Measurements from ENCODE around the gene PDP2. TPM values are rescaled to one million over a fixed set of nuclear protein-coding genes. Genes with fewer than 3 reads are reported as not detected.

Gene PDP2
- total and polyA plus RNA-seq, 11 donors: 1.1 to 7.5 (median 3.5) TPM

DNA sequence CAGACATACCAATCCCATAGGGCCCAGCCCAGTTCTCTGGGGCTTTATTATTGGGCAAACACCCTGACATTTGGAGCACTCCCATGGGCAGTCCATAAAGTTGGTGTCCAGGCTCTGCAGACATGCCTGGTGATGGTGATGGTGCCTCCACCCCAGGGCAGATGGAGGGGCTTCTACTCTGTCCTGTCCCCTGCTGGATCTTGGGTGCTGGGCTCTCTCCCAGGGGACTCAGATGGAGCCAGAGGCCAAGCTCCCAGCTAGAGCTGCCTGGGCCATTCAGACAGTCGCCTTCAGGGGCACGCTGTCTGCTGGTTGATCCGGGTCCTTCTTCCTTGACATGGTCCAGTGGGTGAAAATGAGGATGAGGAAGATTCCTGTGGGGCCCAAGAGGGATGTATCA is 27.8 kb downstream of the PDP2 start:
- H3K27ac ChIP-seq: peak overlapping the region in 5 of 12 donors; percentile 95 to 99 (median 96)
- no peak overlapping the region for H3K4me3 ChIP-seq
- H3K27me3 ChIP-seq: no peaks in the 10 kb centered on the region
- no peaks in the 10 kb centered on the region for H3K36me3 ChIP-seq
- WGBS, 4 donors: 87 to 100% (median 88%) methylated on average over 3 of the region's 3 CpGs
- DNase-seq: no peak
- peaks cover 0 to 49% (median 26%) of the 10 kb centered on the region in 12 donors for H3K4me1 ChIP-seq
- TF ChIP-seq, protein P1, sequence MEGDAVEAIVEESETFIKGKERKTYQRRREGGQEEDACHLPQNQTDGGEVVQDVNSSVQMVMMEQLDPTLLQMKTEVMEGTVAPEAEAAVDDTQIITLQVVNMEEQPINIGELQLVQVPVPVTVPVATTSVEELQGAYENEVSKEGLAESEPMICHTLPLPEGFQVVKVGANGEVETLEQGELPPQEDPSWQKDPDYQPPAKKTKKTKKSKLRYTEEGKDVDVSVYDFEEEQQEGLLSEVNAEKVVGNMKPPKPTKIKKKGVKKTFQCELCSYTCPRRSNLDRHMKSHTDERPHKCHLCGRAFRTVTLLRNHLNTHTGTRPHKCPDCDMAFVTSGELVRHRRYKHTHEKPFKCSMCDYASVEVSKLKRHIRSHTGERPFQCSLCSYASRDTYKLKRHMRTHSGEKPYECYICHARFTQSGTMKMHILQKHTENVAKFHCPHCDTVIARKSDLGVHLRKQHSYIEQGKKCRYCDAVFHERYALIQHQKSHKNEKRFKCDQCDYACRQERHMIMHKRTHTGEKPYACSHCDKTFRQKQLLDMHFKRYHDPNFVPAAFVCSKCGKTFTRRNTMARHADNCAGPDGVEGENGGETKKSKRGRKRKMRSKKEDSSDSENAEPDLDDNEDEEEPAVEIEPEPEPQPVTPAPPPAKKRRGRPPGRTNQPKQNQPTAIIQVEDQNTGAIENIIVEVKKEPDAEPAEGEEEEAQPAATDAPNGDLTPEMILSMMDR (IDR thresholded peaks at IDR 0.05): no peak
- no peak for TF ChIP-seq POLR2A (IDR thresholded peaks at IDR 0.05)
- intact Hi-C loops (cut with DNase I): no loop called here
- no peaks in the 10 kb centered on the region for H3K9me3 ChIP-seq
- no peak for ATAC-seq

DNA sequence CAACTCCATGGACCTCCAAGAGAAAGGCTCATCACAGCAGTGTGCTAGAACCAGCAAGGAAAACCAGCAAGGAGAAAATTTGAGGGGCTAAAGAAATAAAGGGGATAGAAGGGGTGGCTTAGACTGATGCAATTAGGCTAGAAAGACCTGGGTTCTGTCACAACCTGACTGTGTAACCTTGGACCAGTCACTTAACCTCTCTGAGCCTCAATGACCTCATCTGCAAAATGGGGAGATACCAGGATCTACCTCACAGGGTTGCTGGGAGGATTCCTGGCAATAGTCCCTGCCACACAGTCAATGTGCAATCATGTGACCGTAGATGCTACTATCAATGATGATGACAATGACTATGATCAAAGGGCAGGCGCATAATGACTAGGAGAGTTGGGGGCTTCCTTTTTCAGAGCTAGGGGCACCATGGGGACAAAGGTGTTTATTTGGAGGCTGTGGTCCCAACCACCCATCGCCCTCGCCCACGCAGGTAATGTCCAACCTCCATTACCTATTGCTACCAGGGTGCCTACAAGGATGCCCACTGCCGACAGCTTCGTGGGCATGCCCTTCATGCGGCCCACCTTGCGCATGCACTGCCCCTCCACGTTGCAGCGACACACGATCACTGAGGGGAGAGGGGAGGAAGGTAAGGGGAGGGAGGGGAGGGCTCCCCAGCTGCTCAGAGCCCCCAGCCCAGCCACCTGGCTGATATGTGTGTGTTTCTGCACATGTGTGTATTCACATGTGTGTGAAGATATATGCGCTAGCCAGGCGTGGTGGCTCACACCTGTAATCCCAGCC is 28.6 kb downstream of the PDP2 start:
- Histone ChIP-seq H3K27ac (no peak overlapping the region), H3K9me3 (no peaks in the 10 kb centered on the region), H3K4me1 (peaks cover 0 to 41% (median 22%) of the 10 kb centered on the region in 12 donors), H3K36me3 (no peaks in the 10 kb centered on the region), H3K4me3 (no peak overlapping the region), H3K27me3 (no peaks in the 10 kb centered on the region)
- no peak for ATAC-seq
- WGBS, 4 donors: 90 to 93% (median 91%) methylated on average over 12 to 14 of the region's 14 CpGs
- TF ChIP-seq, protein P1 (IDR thresholded peaks at IDR 0.05): no peak
- no peak for TF ChIP-seq POLR2A (IDR thresholded peaks at IDR 0.05)
- intact Hi-C loops (cut with DNase I): no loop called here
- no peak for DNase-seq

DNA sequence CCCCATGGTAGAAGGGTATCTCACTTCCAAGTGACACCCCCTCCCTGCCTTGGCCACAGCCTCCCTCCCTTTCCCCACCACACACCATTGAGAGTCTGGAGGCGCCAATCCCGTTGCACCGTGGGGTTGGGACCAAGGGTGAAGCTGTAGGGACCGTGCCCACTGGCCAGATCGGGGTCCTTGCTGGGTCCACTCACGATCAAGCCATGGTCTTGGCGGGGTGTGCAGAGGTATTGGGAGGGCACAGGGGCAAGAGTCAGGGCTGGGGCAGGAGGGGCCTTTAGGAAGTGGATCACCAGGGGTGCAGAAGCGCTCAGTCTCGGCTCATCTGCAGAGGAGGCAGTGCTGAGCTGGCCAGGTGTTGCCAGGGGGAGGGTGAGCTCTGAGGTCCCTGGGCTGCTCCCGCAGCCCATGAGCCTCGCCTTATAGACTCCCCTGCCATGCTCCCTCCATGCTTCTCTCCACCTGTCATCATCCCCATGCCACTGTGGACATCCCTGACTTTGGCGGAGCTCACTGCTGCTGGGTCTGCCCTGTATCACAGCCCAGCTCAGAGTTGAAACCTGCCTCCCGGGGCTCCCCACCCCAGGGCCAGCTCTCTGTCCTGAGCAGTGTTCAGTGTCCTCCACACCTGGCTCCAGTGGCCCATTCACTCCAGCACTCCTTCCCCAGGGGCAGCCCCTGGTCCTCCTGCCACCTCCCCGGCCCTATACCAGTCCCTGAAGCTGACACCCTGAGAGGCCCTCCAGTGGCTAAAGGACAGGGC is 30.0 kb downstream of the PDP2 start:
- Histone ChIP-seq H3K36me3 (no peaks in the 10 kb centered on the region), H3K9me3 (no peaks in the 10 kb centered on the region), H3K4me1 (peaks cover 0 to 32% (median 16%) of the 10 kb centered on the region in 12 donors), H3K27ac (peak overlapping the region in 1 of 12 donors; percentile 23), H3K27me3 (no peaks in the 10 kb centered on the region), H3K4me3 (no peak overlapping the region)
- DNase-seq (peak in 1 of 5 donors; percentile 6), ATAC-seq (no peak)
- 73 to 79% (median 75%) methylated on average over 9 to 14 of the region's 14 CpGs for WGBS, 4 donors
- intact Hi-C loops (cut with DNase I): no loop called here
- TF ChIP-seq POLR2A (IDR thresholded peaks at IDR 0.05): no peak
- TF ChIP-seq, protein P1 (IDR thresholded peaks at IDR 0.05): no peak

DNA sequence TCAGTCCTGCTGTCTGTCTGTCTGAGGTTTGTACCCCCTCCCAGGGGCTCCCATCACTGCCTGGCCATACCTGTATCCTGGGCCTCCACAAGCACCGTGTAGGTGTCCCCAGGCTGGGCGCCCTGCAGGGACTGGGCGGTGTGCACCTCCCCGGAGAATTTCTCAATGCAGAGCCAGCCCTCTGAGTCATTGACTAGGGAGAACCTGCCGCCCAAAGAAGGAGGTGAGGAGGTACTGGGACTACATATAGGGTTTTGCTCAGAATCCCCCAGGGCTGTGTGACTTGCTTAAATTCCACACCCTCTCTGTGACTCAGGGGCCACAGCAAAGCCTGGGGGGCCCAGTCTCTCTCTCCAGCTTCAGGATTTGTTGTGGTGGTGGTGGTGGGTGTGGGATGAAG is 30.8 kb downstream of the PDP2 start:
- no peaks in the 10 kb centered on the region for H3K27me3 ChIP-seq
- H3K4me1 ChIP-seq: peaks cover 0 to 29% (median 11%) of the 10 kb centered on the region in 12 donors
- peak overlapping the region in 1 of 12 donors; percentile 23 for H3K27ac ChIP-seq
- ATAC-seq: no peak
- no peak for TF ChIP-seq POLR2A (IDR thresholded peaks at IDR 0.05)
- TF ChIP-seq, protein P1 (IDR thresholded peaks at IDR 0.05): no peak
- intact Hi-C loops (cut with DNase I): no loop called here
- H3K36me3 ChIP-seq: no peaks in the 10 kb centered on the region
- no peaks in the 10 kb centered on the region for H3K9me3 ChIP-seq
- WGBS, 4 donors: 62 to 82% (median 77%) methylated on average over 5 of the region's 5 CpGs
- no peak for DNase-seq
- no peak overlapping the region for H3K4me3 ChIP-seq
